Lung (tissue), 12 donors: ENCODE measurements around the gene NPB. TPM values are rescaled to one million over a fixed set of nuclear protein-coding genes. Genes with fewer than 3 reads are reported as not detected.
A peak's percentile ranks its signal among the peaks of the same experiment; 100 is the strongest.
"Not testable (repeated sequence)": the region's sequence is repeated elsewhere in the genome, so short reads cannot be mapped to it uniquely, and the experiment has no call there.

ENCODE experiments used
- ATAC-seq: fragments of 200-7000 bp; cut with Tn5 transposase; one replicate; pipeline ENCODE4 v1.9.1; 2020; ENCODE audit warnings: moderate number of reproducible peaks; ENCODE audit not compliant: insufficient read depth, low FRiP score
- DNase-seq, 3 donors: peaks; one replicate each; pipeline ENCODE4 v3.0.0-alpha.2; 2013 to 2017
- H3K27ac ChIP-seq, 2 donors: one replicate each; pipeline ENCODE4 v1.5.1; 2013; ENCODE audit warnings: mild to moderate bottlenecking in 2 of 2, moderate library complexity in 2 of 2, control low read depth in 1 of 2, inconsistent platforms in 1 of 2, low read depth in 1 of 2, low read length in 1 of 2
- H3K27me3 ChIP-seq, 3 donors: one replicate each; pipeline ENCODE4 v1.5.1; 2013; ENCODE audit warnings: low read length in 2 of 3; ENCODE audit not compliant: control insufficient read depth in 3 of 3, insufficient read depth in 3 of 3
- H3K36me3 ChIP-seq, 4 donors: one replicate each; pipeline ENCODE4 v1.5.1; 2013; ENCODE audit warnings: low read length in 4 of 4, mild to moderate bottlenecking in 1 of 4, moderate library complexity in 1 of 4; ENCODE audit not compliant: control insufficient read depth in 4 of 4, insufficient read depth in 4 of 4
- H3K4me1 ChIP-seq, 5 donors: one replicate each; pipeline ENCODE4 v1.5.1; 2013; ENCODE audit warnings: low read length in 5 of 5, mild to moderate bottlenecking in 2 of 5, moderate library complexity in 1 of 5; ENCODE audit not compliant: control insufficient read depth in 5 of 5, insufficient read depth in 5 of 5
- H3K4me3 ChIP-seq: one replicate; pipeline ENCODE4 v1.5.1; 2013; ENCODE audit warnings: mild to moderate bottlenecking, control low read depth, moderate library complexity
- H3K9ac ChIP-seq, 2 donors: one replicate each; pipeline ENCODE4 v1.5.1; 2013; ENCODE audit warnings: low read length in 2 of 2, control low read depth in 1 of 2; ENCODE audit not compliant: insufficient read depth in 1 of 2
- H3K9me3 ChIP-seq, 4 donors: one replicate each; pipeline ENCODE4 v1.5.1; 2013; ENCODE audit warnings: low read length in 3 of 4, mild to moderate bottlenecking in 1 of 4, moderate library complexity in 1 of 4; ENCODE audit not compliant: control insufficient read depth in 4 of 4, insufficient read depth in 3 of 4
- CTCF ChIP-seq: IDR thresholded peaks from 2 replicates; pipeline ENCODE4 v1.5.1; 2012; ENCODE audit warnings: mild to moderate bottlenecking; ENCODE audit errors: control extremely low read depth, extremely low read depth
- WGBS, 2 donors: extraction: QIAGEN DNeasy Blood & Tissue Kit; methylation state at CpG; one replicate each; pipeline ENCODE4 v1.1.7; 2013; 5-methylcytosine and 5-hydroxymethylcytosine counted together
- polyA plus RNA-seq, 2 donors: library from polyadenylated mRNA; stranded (reverse); fragments of 200-250 nt; gene quantifications; one replicate each; pipeline ENCODE4 v1.2.1, GENCODE V29; 2013
- total RNA-seq, 2 donors: library from RNA; depleted of rRNA in 1 of 2; stranded (reverse); fragments of >200 nt in 1 of 2; gene quantifications; one replicate each; pipeline ENCODE4 v1.2.1, GENCODE V29; 2014 to 2021
- donor health status: control.
- donor health status: control.
- donor health status: Bipolar disorder and iron deficiency.
- donor health status: healthy.
- donor health status: DM: yes; HTN: yes; CAD: no.

Gene NPB
- total and polyA plus RNA-seq, 4 donors, result 0.41 to 0.55 (median 0.46) TPM

- H3K4me1 ChIP-seq, result peaks cover 0 to 15% (median 5%) of the 10 kb centered on the region in 5 donors
- no peak for TF ChIP-seq CTCF
- peak within 1 kb of the TSS; percentile 59 to 81 for H3K27ac ChIP-seq
- H3K4me3 ChIP-seq, result peak within 1 kb of the TSS; percentile 86
- peaks cover 10 to 54% (median 16%) of the 10 kb centered on the region in 4 donors for H3K36me3 ChIP-seq
- peak; percentile 82 for ATAC-seq
- H3K9ac ChIP-seq, result no peak within 1 kb of the TSS
- H3K9me3 ChIP-seq, result no peaks in the 10 kb centered on the region
- 1% methylated on average over 77 to 94 of the region's 94 CpGs for WGBS, 2 donors
- DNase-seq, result peak; percentile 76 to 89 (median 77)
- no peaks in the 10 kb centered on the region for H3K27me3 ChIP-seq
Observed at GRCh38 chr17:81917565-81918332, 15.7 kb downstream of the NPB start, which contains the start of gene SIRT7. SIRT7 (minus strand) TSS chr17:81918176; CDS start chr17:81918131, 45 bp downstream.

- not testable (repeated sequence) for ATAC-seq, H3K4me3 ChIP-seq, H3K9me3 ChIP-seq, H3K9ac ChIP-seq, DNase-seq, H3K27me3 ChIP-seq
- peak overlapping the region in 1 of 2 donors; percentile 58 for H3K27ac ChIP-seq
- peaks cover 4 to 19% (median 7%) of the 10 kb centered on the region in 5 donors for H3K4me1 ChIP-seq
- peaks cover 10 to 54% (median 13%) of the 10 kb centered on the region in 4 donors for H3K36me3 ChIP-seq
- 35 to 40% methylated on average over 9 of the region's 9 CpGs for WGBS, 2 donors
Observed at GRCh38 chr17:81918333-81918669, 16.3 kb downstream of the NPB start.

GRCh38 chr17:81918832-81919545 lies 17.0 kb downstream of the NPB start:
- Histone ChIP-seq H3K27me3 (no peaks in the 10 kb centered on the region), H3K9ac (no peak overlapping the region), H3K4me1 (peaks cover 4 to 25% (median 12%) of the 10 kb centered on the region in 5 donors), H3K36me3 (peaks cover 4 to 47% (median 9%) of the 10 kb centered on the region in 4 donors), H3K9me3 (no peaks in the 10 kb centered on the region), H3K4me3 (no peak overlapping the region), H3K27ac (peak overlapping the region in 1 of 2 donors; percentile 2)
- no peak for DNase-seq
- TF ChIP-seq CTCF, result no peak
- 65 to 74% methylated on average over 15 of the region's 15 CpGs for WGBS, 2 donors
- no peak for ATAC-seq
